GM12801 (cell line): ENCODE results near the gene MMP14.

Experiments used
- CTCF ChIP-seq: IDR thresholded peaks from one replicate; pipeline ENCODE4 v1.5.1; 2011; ENCODE audit warnings: control low read depth; ENCODE audit not compliant: insufficient read length; ENCODE audit errors: extremely low read depth

MMP14 gene

GRCh38 chr14:22797017-22797917 lies 39.1 kb upstream of the MMP14 start:
- TF ChIP-seq CTCF: no peak

- no peak for TF ChIP-seq CTCF
These were observed 37.9 kb upstream of the MMP14 start for GRCh38 chr14:22798528-22798927.

GRCh38 chr14:22800346-22800745 lies 36.0 kb upstream of the MMP14 start:
- no peak for TF ChIP-seq CTCF

- no peak for TF ChIP-seq CTCF
These were observed 34.7 kb upstream of the MMP14 start for GRCh38 chr14:22801716-22802115.

- TF ChIP-seq CTCF: no peak
These were observed 33.3 kb upstream of the MMP14 start for GRCh38 chr14:22802860-22803686.

GRCh38 chr14:22803687-22803974 lies 32.8 kb upstream of the MMP14 start:
- no peak for TF ChIP-seq CTCF

GRCh38 chr14:22807432-22808087 lies 28.8 kb upstream of the MMP14 start:
- TF ChIP-seq CTCF: no peak
